Hippocampal formation (tissue), 2 donors: ENCODE measurements around the gene UBE2O.

Source experiments
- DNase-seq, 2 donors: peaks; one replicate each; lab custom pipeline; 2025; lab: John Stamatoyannopoulos, UW

Gene UBE2O

DNA sequence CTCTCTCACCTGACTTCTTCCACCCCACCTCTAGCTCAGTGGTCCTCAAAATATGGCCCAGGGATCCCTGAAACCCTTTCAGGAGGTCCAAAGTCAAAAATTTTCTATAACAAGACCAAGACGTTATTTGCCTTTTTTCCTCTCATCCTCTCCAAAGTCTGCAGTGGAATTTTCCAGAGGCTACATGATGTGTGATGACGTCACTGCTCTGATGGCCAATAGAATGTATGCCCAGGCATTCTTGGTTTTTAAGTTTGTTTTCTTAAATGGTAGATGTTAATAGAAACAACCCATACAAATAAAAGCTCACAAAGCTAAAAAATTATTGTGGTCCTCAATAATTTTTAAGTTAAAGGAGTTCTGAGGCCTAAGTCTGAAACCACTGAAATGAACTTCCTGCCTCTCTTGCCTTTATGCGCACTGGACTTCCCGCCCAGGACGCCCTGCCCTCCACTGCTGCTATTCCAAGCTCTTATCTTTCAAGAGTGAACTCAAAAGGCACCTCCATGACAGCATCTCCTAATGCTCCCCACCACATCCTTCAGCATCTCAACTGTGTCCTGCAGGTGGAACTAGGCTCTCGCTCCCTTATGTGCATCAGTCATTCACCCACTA, 13.5 kb downstream of the UBE2O start:
- DNase-seq = no peak

DNA sequence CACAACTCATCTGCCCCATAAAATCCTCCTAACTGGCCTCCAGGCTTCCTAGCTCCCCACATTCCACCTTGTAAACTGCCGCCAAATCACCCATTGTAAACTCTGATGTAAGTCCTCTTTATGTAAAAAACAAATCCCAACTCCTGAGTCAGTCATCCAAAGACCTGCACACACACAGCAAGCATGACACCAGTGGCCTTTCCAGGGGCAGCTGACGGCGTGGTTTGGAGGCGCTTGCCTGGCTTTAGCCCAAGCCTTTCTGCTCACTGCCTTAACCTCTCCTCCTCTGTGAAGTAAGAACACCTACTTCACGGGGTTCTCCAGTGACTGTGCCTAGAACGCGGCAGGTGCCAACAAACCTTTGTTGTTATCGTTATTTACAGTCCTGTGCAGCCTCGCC, 14.0 kb downstream of the UBE2O start:
- DNase-seq = no peak

DNA sequence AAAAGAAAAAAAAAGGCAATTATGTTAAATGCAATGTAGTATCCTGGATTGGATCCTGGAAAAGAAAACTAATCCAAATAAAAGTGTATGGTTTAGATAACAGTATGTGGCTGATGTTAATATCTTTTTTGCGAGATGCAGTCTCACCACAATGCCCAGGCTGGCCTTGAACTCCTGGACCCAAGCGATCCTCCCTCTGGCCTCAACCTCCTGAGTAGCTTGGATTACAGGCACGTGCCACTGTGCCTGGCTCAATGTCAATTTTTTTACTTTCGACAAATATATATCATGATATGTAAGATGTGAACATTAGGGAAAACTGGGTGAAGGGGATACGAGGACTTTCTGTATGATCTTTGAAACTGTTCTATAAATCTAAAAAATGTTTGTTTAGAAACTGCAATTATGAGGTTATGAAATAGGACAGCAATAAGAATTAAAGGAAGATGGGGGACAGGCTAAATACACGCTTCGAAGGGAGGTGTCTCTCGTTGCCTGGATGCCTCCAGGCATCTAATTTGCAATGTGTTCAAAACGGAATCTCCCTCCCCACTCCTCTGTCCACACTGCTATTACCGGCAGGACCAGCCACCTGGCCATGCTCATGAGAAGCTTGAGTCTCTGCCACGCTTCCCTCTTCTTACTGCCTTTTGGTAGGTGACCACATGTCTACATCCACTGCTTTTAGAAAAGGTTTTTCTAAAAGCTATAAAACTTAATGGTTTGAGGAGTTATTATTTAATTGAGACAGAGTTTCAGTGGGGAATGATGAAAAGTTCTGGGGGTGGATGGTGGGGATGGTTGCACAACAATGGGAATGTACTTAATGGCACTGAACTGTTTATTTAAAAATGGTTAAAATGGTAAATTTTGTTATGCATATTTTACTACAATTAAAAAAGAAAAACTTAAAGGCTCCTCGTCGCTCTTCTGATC, 15.2 kb downstream of the UBE2O start:
- DNase-seq = no peak

DNA sequence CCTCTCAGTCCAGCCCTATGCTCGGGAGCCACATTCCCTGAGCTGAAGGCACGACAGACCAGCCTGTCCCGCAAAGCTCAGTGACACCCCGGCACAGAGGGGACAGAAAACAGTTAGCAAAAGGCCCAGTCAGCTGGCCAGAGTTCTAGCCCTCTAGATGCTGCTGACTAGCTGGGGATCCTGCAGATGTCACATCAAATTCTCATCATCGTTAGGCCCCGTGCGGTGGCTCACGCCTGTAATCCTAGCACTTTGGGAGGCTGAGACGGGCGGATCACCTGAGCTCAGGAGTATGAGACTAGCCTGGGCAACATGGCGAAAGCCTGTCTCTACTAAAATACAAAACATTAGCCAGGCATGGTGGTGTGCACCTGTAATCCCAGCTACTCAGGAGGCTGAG, 17.2 kb downstream of the UBE2O start:
- no peak for DNase-seq

DNA sequence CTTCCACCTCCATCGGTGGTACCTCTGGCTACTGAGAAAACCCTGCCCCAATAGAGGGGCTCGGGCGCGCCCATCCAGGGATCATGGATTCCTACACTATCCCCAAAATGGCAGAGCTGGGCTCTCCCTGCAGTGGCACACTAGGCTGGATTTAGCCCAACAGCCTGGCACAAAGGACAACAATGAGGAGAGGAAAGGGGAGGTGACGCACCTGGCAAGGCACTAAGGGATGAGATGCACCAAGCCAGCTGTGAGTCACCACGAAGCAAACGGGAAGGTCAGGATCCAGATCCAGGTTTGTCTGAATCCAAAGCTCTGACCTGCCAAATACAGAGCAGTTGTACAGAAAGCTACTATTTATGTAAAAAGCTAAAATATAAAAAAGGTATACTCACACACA, 18.1 kb downstream of the UBE2O start:
- DNase-seq = no peak

DNA sequence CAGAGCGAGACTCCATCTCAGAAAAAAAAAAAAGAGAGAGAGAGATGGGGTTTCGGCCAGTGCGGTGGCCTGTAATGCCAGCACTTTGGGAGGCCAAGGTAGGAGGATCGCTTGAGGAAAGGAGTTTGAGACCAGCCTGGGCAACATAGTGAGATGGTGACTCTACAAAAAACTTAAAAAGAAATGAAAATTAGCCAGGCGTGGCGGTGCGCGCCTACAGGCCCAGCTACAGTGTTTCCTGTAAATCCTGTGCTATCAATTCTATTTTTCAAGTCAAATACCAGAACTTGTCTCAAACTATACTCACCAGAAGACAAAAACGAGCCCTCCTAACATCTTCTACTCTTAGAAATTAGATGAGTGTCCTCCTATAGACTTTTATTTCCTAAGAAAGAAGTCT, 19.3 kb downstream of the UBE2O start:
- no peak for DNase-seq

DNA sequence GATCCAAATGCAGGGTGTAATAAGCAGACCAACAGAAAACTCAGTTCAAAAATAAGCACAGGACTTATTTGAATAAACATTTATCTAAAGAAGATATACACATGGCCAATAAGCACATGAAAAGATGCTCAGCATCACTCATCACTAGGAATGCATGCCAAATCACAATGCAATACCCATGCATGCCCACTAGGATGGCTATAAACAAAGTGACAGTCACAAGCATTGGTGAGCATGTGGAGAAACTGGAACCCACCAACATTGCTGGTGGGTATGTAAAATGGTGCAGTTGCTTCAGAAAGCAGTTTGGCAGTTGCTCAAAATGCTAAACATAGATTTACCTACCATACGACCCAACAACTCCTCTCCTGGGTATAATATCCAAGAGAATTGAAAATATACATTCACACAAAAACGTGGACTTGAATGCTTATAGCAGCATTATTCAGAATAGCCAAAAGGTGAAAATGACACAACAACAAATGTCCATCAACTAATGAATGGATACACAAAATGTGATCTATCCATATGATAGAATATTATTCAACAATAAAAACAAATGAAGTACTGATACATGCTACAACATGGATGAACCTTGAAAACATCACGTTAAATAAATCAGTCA, 20.1 kb downstream of the UBE2O start:
- DNase-seq = no peak

DNA sequence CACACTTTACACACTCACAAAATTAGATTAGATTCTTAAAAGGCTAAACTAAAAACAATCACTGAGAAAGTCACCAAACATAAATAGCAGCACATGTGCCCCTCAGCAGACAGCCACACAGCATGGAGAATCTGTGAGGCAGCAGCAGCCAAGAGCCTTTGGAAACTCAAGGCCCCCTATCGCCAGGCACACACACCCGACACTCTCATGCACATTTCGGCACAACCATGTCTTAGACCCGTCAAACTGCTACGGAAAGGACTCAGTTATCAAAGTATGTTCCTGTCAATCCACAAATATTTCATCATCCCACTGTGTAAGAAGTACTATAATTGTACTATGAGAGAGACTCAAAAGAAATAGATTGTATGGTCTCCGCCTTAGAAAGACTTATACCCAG, 20.9 kb downstream of the UBE2O start:
- no peak for DNase-seq

DNA sequence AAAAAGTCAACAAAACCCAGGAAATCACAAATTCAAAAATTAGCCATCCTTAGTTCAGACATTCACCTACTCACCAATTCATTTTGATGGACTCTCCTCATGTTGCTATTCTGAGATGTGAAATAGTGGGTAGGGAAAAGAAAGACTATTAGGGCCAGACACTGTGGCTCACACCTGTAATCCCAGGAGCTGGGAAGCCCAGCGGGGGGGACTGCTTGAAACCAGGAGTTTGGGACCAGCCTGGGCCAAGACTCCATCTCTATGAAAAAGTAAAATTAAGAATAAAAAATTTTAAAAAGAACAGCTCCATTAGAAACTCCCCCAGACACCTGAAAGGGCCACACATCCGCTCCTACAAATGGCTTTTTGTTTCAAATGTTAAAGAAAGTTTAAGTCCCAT, 21.4 kb downstream of the UBE2O start:
- DNase-seq = no peak

DNA sequence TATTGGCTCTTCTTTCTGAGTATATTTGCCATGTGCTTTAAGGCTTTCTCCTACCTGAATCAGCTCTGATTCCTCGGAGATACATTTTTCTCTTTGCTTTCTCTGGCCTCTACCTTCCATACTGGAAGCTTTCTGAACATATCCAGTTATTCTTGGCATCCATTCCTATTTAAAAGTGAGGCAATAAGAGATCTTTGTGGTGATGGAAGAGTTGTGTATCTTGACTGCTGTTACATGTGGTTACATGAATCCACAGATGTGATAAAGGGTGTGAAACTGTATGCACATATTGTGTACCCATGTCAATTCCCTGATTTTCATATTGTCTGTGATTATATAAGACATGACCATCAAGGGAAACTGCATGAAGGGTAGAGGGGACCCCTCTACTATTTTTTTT, 24.4 kb downstream of the UBE2O start:
- no peak for DNase-seq

DNA sequence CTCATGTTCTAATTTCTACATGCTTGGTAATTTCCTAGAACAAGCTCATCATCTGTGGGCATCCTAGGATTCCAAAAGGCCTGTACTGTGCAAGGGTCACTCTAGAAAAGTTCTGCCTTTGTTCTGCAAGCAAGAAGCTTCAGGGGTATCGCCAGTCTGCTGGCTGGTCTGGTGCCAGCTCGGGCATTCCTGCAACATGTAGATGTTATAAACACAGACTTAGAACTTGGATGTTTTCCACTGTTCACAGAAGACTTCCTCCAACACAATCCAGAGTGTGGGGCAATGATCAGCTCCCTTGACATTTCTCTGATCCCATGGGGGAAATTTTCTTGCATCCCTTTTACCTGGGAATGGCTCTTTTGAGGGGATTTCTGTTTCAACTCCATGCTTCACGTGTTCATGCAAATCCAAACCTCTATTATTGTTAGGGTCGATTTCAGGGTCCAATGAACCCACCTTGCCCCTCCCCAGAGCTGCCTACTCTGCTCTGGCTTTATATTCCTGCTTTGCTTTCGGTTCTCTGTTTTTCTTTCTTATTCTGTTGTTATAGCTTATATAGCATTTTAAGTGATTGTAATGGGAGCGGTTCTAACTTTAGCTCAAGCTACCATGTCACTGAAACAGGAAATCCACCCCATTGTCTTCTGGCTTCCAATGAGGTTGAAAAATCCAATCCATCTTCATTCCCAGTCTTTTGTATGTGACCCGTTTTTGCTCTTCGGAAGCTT, 25.3 kb downstream of the UBE2O start:
- no peak for DNase-seq

DNA sequence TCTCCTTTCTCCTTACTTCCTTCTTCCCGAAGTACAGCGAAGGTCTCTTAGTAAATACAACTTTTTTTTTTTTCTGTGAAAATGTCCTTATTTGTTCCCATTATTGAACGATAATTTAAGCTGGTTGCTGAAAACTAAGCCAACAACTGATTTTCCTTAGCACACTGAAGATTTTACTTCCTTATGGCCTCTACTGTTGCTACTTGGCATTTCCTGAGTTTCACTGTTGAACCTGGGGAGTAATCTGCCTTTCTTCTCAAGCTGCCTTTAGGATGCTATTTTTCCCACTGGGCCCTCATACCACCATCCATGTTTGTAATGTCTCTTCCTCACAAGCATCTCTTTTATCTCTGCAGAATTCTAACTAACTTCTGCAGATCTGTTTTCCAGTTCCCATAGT, 26.1 kb downstream of the UBE2O start:
- DNase-seq = no peak

DNA sequence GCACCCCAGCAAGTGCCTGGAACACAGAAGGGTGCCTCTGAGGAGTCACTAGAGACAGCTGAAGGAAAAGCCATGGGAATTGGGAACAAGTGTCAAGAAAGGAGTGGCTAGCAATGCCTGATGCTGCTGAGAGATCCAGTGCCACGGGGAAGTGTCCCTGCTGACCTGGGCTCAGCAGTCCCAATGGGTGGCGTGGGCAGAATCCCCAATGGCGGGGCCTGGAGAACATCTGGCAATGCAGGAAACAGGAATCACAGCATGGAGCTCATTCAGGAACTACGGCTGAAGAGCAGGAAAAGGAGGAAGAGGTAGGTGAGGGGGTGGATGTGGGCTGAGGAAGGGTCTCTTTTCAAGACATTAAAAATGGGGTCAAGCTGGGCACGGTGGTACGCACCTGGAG, 30.1 kb downstream of the UBE2O start:
- no peak for DNase-seq

DNA sequence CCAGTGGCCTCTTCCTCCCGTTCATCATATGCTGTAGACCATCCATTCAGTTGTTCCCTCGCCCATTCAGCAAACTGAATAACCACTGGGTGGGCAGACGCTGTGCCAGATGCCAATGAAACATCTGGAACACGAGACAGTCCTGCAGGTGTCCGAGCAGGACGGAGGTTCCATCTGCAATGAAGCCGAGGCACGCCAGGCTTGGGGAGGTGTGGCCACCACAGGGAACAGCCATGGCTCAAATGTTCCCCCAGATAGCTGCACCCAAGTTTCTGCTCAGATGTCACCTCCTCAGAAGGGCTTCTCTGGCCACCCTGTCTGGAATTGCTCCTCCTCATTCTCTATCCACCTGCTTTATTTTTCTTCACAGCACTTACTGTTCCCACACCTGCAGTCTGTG, 30.5 kb downstream of the UBE2O start:
- DNase-seq = no peak

DNA sequence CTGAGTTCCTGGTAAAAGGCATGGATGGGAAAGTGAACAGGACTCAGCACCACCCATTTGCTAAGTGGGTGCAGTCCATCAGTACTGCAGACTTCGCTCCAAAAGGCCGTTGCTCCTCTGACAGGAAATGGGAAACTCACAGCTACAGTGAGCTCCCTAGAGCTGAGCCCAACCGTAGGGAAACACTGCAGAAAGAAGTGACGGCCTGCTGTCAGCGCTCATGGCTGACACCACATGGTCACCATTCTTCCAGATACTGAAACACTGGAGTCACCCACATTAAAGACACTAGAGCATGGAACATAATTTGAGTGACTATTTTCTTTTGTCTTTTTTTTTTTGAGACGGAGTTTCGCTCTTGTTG, 31.9 kb downstream of the UBE2O start:
- no peak for DNase-seq

DNA sequence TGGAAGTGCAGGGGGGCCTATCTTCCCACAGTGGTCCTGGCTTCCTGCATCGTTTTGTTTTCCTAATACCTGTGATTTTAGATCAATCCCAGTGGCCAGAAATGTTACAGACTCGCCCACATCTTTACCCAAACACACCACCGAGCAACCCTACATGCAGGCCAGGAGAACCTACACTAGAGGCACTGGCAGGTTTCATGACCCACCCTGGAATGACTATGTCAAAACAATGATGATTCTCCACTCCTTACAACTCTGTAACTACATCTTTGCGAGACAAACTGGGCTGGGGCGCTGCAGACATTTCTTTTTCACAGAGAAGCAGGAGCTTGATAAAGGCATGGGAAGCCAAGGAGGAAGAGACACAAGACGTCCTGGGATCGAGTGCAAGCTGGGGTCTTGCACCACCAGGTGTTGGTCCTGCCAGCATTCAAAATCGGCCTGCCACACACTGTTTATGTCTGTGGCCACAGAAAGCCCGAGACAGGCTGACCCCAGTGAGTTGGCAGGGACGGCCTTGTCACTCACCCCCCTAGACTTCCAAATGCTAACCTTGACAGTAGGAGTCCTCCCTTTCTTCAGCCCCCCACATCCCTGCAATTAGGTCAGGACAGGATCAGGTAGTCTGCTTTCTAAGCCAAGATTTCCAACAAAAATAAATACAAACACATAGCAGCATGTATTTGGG, 32.5 kb downstream of the UBE2O start:
- DNase-seq = no peak

DNA sequence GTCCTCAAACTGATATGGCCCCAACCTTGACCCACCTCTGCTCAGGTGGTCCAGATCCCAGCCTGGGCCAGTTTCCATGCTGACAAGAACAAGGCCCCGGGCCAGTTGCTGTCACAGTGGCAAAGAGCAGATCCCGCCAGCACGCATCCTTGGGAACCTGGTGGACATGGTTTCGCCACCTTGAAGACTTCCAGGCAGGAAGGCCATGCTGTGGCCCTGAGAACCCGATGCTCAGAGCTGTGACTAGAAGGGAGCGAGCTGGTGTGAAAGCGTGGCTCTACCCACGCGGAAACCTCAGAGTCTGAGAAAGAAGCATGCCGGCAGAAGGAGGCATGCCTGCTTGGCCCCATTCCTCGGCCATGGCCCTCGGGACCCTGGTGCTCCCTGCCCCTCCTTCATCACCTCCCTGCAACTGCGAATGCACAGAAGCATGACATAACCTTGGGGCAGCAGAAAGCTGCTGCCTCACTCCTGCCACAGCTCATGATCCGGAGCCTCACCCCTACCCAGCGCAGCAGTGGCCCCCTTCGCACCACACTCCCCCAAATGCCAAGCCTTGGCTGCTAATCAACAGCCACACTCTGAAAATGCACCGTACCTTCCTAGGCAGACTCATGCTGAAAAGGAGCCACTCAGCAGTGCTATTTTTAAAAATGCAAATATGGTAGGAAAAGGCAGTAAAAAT, 33.2 kb downstream of the UBE2O start:
- DNase-seq = no peak

DNA sequence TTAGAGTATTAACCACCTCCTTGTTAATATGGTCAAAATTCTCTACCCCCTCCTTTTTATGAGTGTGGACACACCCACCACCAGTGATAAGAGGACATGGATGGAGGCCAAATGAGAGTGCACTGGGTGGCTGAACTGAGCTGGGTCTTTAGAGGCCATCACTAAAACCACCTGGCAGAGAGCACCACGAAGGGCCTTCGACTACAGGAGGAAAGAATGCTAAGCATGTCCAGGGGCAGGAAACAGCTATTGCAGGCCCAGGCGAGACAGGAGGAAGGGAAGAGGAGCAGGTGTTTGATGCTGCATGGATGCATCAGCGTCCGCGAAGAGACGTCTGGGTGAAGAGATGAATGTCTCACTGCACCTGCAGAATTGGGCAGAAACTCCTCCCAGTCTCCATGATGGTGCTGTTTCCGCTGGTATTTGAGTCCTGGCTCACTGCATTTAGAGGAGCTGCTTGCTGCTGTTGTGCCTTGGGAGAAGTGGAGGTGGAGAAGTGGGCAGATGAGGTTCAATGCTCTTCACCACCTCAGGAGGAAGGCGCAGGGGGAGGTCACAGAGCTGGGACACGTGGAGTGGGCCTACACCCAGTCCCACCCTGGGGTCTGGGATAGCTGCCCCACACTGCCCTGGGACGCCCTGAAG, 35.3 kb downstream of the UBE2O start:
- DNase-seq = no peak

DNA sequence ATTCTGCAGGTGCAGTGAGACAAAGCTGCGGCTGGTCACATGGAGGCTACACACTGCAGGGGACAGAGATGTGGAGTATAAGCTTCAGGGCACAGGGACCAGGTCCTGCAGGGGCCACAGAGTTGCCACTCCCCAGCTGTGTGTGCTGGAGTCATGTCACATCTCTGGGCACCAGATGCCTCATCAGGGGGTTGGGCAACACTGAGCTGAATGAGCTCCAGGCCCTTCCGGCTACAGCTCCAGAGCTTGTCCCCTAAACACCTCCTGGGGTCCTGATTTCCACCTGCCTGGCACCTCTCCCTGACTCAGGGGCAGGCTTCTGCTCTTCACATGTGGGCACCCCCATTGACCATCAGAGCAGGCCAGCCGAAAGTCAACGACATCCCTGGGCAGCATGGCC, 36.1 kb downstream of the UBE2O start:
- DNase-seq = no peak

DNA sequence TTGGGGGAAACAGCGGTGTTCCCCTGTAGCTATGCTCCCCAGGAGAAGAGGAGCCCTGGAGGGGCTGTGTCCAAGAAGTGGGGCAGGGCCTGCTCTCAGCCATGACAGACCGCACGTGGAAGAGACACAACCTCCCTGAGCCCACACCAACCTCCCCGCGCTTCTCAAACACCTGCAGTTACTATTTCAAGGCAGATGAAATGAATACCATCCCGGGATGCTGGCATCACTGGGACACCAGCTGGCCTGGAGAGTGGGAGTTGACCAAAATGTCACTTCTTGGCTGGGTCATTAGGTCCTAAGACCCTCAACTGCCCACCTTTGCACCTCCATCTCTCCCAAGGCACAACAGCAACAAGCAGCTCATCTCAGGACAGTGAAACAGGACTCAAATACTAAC, 36.5 kb downstream of the UBE2O start:
- no peak for DNase-seq

DNA sequence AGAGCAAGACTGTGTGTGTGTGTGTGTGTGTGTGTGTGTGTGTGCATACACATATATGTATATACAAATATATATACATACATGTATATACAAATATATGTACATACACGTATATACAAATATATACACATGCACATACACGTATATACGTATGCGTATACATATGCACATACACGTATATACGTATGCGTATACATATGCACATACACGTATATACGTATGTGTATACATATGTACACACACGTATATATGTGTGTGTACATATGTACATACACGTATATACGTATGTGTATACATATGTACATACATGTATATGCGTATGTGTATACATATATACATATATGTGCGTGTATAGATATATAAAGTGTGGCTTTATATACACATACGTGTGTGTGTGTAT, 37.2 kb downstream of the UBE2O start:
- no peak for DNase-seq
